SW480 (cell line): ENCODE data around the gene LRRC30.
"Not testable (repeated sequence)": the region's sequence is repeated elsewhere in the genome, so short reads cannot be mapped to it uniquely, and the experiment has no call there.

Experiments
- DNase-seq: peaks from one replicate; pipeline ENCODE4 v3.0.0-alpha.2; 2016; ENCODE audit warnings: low spot score

The LRRC30 gene

DNA sequence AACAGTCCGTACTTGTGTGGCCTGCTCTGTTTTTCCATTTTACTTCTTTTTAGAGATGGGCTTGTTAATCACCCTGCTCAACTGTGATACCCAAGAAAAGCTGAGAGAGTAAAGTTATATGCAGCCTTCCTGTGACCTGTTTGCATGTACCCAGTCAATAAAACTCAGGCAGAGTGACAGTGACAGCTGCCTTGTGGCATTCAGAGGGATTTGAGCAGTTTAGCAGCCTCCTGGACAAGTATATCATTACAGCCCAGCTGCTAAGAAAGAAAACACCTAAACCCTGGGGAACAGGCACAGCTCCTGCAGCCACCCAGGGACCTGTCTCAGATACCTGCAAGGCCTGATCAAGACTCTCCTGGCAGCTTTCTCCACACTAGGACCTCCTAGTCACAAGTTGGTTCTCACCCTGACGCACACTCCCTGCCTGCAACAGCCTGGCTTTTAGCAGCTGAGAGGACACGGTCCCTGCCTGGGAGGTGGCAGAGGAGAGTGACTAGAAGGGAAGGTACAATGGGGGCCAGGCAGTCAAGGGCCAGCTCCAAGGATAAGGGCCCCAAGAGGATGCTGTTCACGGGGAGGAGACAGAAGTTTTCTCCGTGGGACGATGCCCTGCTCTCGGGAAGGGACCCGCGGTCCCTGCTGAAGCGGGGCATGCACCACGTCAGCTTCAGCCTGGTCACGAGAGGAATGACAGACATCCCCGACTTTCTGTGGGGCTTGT lies at the start of gene LRRC30:
TSS of gene LRRC30 (plus strand) at position 464 of the 724 bp plus-strand sequence. CDS start at position 514, 50 bp downstream.
- DNase-seq = no peak

GRCh38 chr18:7185701-7186100 lies 45.2 kb upstream of the LRRC30 start:
- DNase-seq = no peak

DNA sequence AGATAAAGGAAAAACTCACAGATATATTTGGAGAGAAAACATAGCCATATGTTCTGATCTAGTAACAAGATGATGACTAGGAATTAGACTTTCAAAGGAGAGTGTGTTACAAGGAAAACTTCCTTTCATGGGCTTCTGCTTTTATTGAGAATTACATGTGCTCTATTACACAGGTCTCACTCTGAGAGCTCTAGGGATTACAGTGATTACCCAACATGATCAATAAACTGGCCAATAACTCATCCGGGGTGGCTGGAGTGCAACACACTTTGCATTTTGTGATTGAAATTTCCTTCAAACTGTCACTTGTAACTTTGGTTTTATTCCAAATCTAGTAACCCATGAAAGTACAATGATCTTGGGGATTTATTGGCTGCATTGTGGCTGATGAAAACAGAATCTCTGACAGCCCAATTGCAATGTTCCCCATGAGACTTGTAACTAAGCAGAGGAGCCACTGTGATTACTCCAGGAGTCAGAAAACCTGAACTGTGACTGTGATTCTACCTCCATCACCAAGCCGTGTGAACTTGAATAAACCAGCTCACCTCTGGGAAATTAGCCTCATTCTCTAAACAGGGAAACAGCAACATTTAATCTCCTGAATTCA lies 40.2 kb upstream of the LRRC30 start:
- DNase-seq = no peak

- no peak for DNase-seq
Measured at GRCh38 chr18:7191736-7192135, 39.2 kb upstream of the LRRC30 start.

DNA sequence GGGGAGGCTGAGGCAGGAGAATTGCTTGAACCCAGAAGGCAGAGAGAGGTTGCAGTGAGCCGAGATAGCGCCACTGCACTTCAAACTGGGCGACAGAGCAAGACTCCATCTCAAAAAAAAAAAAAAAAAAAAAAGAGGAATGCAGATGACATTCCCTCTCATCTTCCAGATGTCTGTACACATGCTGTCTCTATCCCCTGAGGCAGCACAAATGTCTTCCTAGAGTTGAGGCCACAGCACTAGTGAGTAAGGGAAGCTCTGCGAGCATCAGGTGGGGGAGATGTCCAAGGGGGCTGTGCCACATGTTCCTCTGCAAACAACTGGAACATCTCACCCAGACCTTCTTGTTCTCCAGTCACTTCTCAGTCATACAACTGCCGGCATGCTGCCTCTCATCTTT lies 35.6 kb upstream of the LRRC30 start:
- DNase-seq = no peak

DNA sequence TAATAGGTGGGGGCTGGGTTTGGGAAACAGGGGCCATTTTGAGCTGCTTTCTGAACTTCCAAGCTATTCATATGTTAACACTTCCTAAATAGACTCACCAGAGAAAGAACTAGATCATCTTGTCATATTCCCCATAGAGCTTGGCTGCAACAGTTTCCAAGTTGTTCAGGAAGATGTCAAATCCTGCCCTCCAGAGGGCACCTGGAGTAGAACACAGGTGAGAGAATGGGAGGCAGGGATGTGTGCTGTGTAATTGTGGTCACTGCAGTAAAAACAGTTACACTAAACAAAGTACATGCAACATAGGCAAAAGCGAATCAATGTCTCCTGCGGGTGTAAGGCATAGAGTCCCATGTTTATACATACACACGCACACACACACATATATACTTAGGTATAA lies 34.5 kb upstream of the LRRC30 start:
- peak; percentile 21 for DNase-seq

GRCh38 chr18:7197854-7198253 lies 33.0 kb upstream of the LRRC30 start:
- DNase-seq = no peak

- DNase-seq = no peak
Measured at GRCh38 chr18:7198326-7198725, 32.6 kb upstream of the LRRC30 start.

- DNase-seq = no peak
Measured at GRCh38 chr18:7201096-7201495, 29.8 kb upstream of the LRRC30 start.

DNA sequence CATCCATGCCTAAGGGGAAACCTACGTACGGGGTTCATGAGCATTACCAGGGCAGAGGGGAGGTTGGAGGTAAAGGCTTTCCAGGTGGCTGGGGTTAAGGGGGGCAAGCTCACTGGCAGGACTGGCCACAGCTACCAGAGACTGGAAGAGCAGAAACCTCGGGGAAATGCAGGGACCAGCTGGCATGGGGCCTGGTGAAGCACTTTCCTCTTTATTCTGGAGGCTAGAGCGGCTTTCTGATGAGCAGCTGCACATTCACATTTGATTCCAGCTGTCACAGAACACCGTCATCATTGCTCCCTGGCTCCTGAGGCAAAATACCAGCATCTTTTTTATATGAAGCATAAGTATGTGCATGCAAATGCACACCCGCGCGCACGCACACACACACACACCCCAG lies 28.7 kb upstream of the LRRC30 start:
- no peak for DNase-seq

DNA sequence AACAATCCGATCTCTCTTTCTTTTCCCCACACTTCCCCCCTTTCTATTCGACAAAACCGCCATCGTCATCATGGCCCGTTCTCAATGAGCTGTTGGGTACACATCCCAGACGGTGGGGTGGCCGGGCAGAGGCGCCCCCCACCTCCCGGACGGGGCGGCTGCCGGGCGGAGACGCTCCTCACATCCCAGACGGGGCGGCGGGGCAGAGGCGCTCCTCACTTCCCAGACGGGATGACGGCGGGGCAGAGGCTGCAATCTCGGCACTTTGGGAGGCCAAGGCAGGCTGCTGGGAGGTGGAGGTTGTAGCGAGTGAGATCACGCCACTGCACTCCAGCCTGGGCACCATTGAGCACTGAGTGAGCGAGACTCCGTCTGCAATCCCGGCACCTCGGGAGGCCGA lies 27.3 kb upstream of the LRRC30 start:
- not testable (repeated sequence) for DNase-seq

GRCh38 chr18:7205346-7205745 lies 25.5 kb upstream of the LRRC30 start:
- no peak for DNase-seq

DNA sequence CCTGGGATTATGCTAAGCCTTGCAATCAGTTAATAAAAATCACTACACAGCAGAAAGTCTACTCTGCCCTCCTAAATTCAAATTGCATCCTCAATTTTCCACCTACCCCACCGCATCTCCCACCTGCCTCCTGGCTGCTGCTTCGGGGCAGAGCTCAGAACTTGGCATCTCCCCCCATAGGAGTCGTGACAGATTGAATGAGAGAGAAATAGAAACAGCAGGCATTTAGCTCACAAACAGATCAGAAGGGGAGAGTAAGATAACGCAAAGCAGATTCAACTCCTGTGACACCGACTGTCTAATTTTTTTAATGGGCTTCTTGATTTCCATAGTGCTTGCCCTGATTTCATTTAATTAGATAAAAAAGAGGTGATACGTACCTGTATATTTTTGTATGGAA lies 24.7 kb upstream of the LRRC30 start:
- no peak for DNase-seq

GRCh38 chr18:7207366-7207915 lies 23.4 kb upstream of the LRRC30 start:
- DNase-seq = no peak

DNA sequence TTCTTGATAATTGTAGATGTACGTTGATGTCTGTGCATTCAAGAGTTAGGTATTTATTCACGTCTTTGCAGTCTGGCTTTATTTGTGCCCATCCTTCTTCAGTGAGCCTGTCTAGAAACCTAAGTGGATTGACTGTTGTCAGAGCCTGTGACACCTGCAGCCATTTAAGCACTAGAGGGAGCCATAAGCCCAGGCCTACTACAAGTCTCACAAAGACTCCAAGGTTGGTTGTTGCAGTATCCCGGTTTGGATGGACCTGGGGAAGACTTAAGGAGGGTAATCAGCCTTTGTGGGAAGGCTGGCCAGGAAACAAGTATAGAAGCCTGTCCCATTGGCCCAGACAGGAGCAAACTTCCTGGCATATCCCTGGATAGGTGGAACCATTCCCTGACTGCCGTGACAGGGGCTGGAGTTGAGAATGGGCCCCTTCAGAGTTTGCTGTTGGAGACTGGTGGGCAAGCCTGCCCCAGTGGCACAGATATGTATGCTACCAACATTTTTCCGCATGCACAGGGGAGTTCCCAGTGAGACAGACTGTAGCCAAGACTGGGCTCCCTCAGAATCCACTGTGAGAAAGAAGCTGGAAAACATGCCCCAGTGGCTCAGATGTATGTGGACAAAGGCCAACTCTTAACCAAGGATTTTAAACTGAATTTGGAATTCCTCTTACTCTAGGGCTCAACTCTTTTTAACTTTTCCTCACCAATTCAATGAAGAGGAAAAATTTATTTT lies 9.3 kb upstream of the LRRC30 start:
- DNase-seq = peak; percentile 73

DNA sequence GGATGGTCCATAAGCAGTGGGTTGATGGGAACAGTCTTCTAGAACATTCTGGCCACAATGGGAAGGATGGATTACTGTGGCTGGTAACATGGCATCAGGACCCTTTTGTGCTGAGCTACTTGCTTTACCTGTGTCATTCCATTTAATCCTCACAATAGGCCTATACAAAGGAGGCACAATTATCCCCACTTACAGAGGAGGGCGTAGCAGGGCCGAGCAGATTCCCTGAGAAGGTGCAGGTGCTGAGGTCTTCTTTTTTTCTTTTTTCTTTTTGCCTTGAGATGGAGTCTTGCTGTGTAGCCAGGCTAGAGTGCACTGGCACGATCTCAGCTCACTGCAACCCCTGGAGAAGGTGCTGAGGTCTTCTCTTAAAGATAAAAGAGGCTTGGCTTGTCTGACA lies 6.7 kb upstream of the LRRC30 start:
- DNase-seq = no peak

DNA sequence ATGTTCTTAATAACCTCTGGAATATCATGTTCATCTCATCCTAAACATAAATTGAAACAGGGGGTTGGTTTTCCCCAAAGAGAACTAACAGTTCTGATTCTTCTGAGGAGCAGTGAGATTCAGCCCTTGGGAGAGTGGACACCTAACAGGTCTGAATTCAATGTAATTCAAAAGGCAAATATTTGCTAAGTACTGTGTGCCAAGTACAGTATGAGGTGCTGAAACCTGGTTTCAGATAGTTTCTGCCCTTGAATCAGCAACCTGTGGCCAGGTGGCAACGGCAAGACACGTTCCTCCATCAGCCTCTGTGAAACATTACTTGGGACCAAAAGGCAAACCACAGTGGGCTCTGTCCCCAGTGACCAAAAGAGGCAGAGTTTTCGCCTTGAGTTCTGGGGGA lies 1.3 kb downstream of the LRRC30 start:
- no peak for DNase-seq

DNA sequence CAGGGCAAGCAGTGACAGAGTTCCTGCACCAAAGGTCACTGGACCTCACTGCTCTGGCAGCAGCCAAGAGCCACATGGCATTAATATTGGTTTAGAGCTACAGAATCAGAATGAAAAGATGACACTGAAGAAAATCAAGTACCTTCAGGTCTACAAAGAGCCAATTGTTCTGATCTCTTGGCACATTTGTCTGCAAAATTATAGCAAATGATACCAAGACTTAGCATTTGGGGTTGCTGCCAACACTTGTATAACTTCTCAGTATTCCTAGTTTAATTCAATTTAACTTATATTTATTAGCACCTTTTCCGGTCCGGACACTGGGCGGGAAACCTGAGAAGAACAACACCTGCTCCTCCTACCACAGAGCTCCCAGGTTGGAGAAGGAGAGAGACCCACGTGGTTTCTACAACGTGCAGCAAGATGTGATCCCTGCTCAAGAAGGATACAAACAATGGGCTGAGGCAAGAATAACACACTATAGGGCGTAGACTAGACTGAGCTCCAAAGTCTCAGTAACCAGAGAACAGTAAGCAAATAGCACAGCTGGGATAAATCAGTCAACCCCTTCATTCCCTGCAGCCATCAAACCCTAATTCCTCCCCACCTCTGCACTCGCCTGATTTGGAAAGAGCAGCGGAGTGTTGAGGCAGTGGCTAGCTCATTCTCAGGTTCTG lies 2.4 kb downstream of the LRRC30 start:
- DNase-seq = no peak

- DNase-seq = no peak
Measured at GRCh38 chr18:7234091-7234490, 3.2 kb downstream of the LRRC30 start.

- DNase-seq = no peak
Measured at GRCh38 chr18:7234956-7235355, 4.1 kb downstream of the LRRC30 start.

GRCh38 chr18:7236072-7236471 lies 5.2 kb downstream of the LRRC30 start:
- no peak for DNase-seq

DNA sequence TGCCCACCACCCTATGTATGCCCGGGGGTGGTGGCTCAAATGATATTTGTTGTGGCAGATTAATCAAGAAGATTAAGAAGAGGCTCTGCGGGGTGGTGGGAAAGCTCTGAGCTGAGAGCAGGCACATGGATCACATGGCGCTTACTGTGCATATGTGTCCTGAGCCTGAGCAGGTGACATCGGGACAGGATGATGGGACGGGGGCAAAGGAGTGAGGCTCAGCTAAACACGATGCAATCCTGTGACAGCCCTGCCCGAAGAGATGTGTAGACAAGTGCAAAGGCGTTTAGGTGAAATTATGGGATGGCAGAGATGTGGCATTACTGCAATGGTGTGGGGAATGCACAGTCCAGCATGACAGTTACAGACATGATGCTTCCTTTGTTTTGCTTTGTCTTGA lies 6.0 kb downstream of the LRRC30 start:
- DNase-seq = no peak
